ENCODE data around the gene CDK16. TPM values are rescaled to one million over a fixed set of nuclear protein-coding genes. Genes with fewer than 3 reads are reported as not detected.

The CDK16 gene
- total and polyA plus RNA-seq, 2 of the 4 experiments (the other 2 are of a cell fraction): 85.3 to 106 TPM

DNA sequence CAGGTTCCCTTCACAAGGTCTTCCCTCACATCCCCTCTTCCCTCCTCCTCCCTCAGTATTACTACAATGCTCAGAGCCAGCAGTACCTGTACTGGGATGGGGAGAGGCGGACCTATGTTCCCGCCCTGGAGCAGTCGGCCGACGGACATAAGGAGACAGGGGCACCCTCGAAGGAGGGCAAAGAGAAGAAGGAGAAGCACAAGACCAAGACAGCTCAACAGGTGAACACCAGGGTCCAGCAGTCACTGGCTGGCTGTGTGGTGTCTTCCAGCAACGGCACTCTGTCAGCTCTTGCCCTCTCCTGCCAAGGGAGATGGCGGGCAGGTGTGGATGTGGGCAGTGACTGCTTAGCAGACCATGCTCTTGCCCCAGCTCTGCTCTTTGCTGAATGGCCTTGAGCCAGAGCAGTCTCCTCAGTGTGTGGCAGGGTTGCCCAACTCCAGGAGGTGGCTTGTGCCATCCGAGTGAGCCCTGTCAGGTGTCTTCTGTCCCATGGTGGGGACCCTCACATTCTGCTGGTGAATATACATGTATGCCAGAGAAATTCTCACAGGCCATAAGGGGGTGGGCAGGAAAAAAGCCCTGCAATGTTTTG lies 36.3 kb upstream of the CDK16 start:
- H2AFZ ChIP-seq (replicated peaks; ENCODE audit: low read length, poor library complexity): no peak overlapping the region
- no peak overlapping the region for H2AK5ac ChIP-seq (ENCODE audit: low read depth, low read length)
- DNase-seq: no peak
- no peak overlapping the region for H2BK120ac ChIP-seq (ENCODE audit: low read depth, low read length)
- in situ Hi-C loops (cut with MboI; ENCODE audit: low sequenced_read_pairs): no loop called here
- no peaks in the 10 kb centered on the region; the same call in 1 of the 2 replicates for H4K20me1 ChIP-seq (ENCODE audit: insufficient read depth, low read length)
- no peak overlapping the region for H2BK5ac ChIP-seq (ENCODE audit: low read depth, low read length, poor library complexity, severe bottlenecking)
- H4K8ac ChIP-seq (ENCODE audit: low read depth in 2 of 2, low read length in 2 of 2): no peak overlapping the region
- H3K23ac ChIP-seq (ENCODE audit: low read depth, low read length): no peak overlapping the region
- CTCF ChIA-PET: no interaction called here
- no peak overlapping the region for H2BK15ac ChIP-seq (ENCODE audit: low read depth, low read length)
- no peak overlapping the region for H3K4me2 ChIP-seq (ENCODE audit: low read depth, low read length)
- ATAC-seq (ENCODE audit: low read depth): no peak
- dilution Hi-C loops (cut with HindIII; ENCODE audit: low sequenced_read_pairs, unreplicated experiment): no loop called here
- no peak overlapping the region for H3K56ac ChIP-seq (ENCODE audit: extremely low read depth, insufficient read depth, low read length)
- no peaks in the 10 kb centered on the region for H3K9me1 ChIP-seq (ENCODE audit: insufficient read depth, low read length)
- no peak overlapping the region for H2AK9ac ChIP-seq (replicated peaks; ENCODE audit: low read depth, low read length, poor library complexity)
- WGBS, 2 experiments (ENCODE audit: extremely low coverage in 2 of 2, insufficient read length in 1 of 2): no CpG with 5 or more reads among the region's 9 CpGs
- TF ChIP-seq MAZ (IDR thresholded peaks at IDR 0.05; ENCODE audit: borderline replicate concordance, low read depth, low read length) (no peak), RAD21 (IDR thresholded peaks at IDR 0.05; ENCODE audit: low read length) (no peak), CEBPB (IDR thresholded peaks at IDR 0.05; ENCODE audit: low read depth, low read length) (no peak), MXI1 (IDR thresholded peaks at IDR 0.05; ENCODE audit: borderline replicate concordance, low read depth, low read length) (no peak), RFX5 (IDR thresholded peaks at IDR 0.05; ENCODE audit: low read depth, low read length) (no peak), ELK1 (IDR thresholded peaks at IDR 0.05; ENCODE audit: borderline replicate concordance, low read depth, low read length) (no peak)
- TF ChIP-seq, protein P1, sequence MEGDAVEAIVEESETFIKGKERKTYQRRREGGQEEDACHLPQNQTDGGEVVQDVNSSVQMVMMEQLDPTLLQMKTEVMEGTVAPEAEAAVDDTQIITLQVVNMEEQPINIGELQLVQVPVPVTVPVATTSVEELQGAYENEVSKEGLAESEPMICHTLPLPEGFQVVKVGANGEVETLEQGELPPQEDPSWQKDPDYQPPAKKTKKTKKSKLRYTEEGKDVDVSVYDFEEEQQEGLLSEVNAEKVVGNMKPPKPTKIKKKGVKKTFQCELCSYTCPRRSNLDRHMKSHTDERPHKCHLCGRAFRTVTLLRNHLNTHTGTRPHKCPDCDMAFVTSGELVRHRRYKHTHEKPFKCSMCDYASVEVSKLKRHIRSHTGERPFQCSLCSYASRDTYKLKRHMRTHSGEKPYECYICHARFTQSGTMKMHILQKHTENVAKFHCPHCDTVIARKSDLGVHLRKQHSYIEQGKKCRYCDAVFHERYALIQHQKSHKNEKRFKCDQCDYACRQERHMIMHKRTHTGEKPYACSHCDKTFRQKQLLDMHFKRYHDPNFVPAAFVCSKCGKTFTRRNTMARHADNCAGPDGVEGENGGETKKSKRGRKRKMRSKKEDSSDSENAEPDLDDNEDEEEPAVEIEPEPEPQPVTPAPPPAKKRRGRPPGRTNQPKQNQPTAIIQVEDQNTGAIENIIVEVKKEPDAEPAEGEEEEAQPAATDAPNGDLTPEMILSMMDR (conservative IDR thresholded peaks at IDR 0.05; ENCODE audit: low read depth, low read length): no peak
- peaks cover 3% of the 10 kb centered on the region in 2 experiments; a peak in 1 of 4 replicates for H3K79me1 ChIP-seq (ENCODE audit: low read depth in 1 of 2, low read length in 2 of 2)
- no TSS peak for BruUV-seq (replicated peaks)
- H2BK20ac ChIP-seq (ENCODE audit: low read depth, low read length): no peak overlapping the region
- no peak overlapping the region for H3K4ac ChIP-seq (ENCODE audit: low read depth, low read length)
- H4K91ac ChIP-seq (ENCODE audit: insufficient read depth, low read depth, low read length): no peak overlapping the region
- H4K5ac ChIP-seq (ENCODE audit: low read depth, low read length): no peak overlapping the region
- H3K14ac ChIP-seq (replicated peaks; ENCODE audit: low read depth, low read length): no peak overlapping the region
- POLR2A ChIA-PET (ENCODE audit: unreplicated experiment): no interaction called here
- no peak overlapping the region for H3K27ac ChIP-seq (ENCODE audit: insufficient read depth, low read length)
- intact Hi-C loops (cut with micrococcal nuclease): no loop called here
- H3K4me1 ChIP-seq (ENCODE audit: control insufficient read depth, insufficient read depth, low read length): no peaks in the 10 kb centered on the region
- H3K9me3 ChIP-seq (ENCODE audit: control insufficient read depth, insufficient read depth, low read length): no peaks in the 10 kb centered on the region
- H3K27me3 ChIP-seq (ENCODE audit: control insufficient read depth, insufficient read depth, low read length): peaks cover 14% of the 10 kb centered on the region; the same call in 1 of the 2 replicates
- no peak overlapping the region for H3K18ac ChIP-seq (ENCODE audit: low read depth, low read length)
- H3K4me3 ChIP-seq (ENCODE audit: insufficient read depth, low read depth, low read length): no peak overlapping the region
- H3K36me3 ChIP-seq (ENCODE audit: control insufficient read depth, insufficient read depth, low read length): peaks cover 32% of the 10 kb centered on the region
- no peak overlapping the region for H3K9ac ChIP-seq (ENCODE audit: low read depth, low read length)
